ENCODE measurements around the gene FAM161B. TPM values are rescaled to one million over a fixed set of nuclear protein-coding genes. Genes with fewer than 3 reads are reported as not detected.
"Not testable (repeated sequence)": the region's sequence is repeated elsewhere in the genome, so short reads cannot be mapped to it uniquely, and the experiment has no call there.

The FAM161B gene
- total RNA-seq, 4 donors from 2014 or later = 1.7 to 3.8 (median 3.2) TPM

DNA sequence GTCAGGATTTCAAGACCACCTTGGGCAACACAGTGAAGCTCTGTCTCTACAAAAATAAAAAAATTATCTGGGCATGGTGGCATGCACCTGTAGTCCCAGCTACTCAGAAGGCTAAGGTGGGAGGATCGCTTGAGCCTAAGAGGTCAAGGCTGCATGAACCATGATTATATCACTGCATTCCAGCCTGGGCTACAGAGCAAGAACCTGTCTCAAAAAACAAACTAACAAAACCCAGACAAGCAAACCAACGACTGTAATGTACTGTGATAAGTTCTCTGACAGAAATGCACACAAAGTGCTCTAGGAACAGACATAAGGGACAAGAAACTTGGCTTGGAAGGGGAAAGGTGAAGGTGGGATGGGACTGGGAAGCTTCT is 46.8 kb upstream of the FAM161B start:
- DNase-seq (ENCODE audit: low spot score in 2 of 2) = no peak
- TF ChIP-seq, protein P1, sequence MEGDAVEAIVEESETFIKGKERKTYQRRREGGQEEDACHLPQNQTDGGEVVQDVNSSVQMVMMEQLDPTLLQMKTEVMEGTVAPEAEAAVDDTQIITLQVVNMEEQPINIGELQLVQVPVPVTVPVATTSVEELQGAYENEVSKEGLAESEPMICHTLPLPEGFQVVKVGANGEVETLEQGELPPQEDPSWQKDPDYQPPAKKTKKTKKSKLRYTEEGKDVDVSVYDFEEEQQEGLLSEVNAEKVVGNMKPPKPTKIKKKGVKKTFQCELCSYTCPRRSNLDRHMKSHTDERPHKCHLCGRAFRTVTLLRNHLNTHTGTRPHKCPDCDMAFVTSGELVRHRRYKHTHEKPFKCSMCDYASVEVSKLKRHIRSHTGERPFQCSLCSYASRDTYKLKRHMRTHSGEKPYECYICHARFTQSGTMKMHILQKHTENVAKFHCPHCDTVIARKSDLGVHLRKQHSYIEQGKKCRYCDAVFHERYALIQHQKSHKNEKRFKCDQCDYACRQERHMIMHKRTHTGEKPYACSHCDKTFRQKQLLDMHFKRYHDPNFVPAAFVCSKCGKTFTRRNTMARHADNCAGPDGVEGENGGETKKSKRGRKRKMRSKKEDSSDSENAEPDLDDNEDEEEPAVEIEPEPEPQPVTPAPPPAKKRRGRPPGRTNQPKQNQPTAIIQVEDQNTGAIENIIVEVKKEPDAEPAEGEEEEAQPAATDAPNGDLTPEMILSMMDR (IDR thresholded peaks at IDR 0.05) = no peak
- no peak for TF ChIP-seq POLR2A (IDR thresholded peaks at IDR 0.05)
- H3K4me3 ChIP-seq (ENCODE audit: low read depth, poor library complexity, severe bottlenecking) = no peak overlapping the region
- WGBS, 2 donors = 74 to 88% methylated on average over 2 of the region's 2 CpGs
- intact Hi-C loops (cut with DNase I; ENCODE audit: low total_unique reads) = no loop called here

DNA sequence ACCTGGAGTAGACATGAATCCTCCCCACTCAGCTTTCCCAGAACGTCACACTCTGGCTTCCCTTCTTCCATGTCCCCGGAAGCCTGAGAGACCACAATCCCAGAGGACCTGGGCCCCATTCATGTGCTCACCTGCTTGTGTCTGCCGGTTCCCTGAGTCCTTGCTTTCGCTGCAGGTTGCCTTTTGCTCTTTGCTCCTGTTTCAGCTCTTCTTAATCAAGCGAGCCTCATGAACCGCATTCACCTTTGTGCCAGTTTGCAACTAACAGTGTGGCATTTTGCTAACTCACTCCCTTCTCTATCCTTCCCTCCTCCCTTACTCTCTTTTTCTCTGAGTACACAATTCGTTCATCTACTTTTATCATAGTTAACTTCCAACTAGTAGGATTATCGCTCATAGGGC is 46.1 kb upstream of the FAM161B start:
- DNase-seq (ENCODE audit: low spot score in 2 of 2) = no peak
- H3K4me3 ChIP-seq (ENCODE audit: low read depth, poor library complexity, severe bottlenecking) = no peak overlapping the region
- WGBS, 2 donors = 94 to 95% methylated on average over 8 of the region's 8 CpGs

DNA sequence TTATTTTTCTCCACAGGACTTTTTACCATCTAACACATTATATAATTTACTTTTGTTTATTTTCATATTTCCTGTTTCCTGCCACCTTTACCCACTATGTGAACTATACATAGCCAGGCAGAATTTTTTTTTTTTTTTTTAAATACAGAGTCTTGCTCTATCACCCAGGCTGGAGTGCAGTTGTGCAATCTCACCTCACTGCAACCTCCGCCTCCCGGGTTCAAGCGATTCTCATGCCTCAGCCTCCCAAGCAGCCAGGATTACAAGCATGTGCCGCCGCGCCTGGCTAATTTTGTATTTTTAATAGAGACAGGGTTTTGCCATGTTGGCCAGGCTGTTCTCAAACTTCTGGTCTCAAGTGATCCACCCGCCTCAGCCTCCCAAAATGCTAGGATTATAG is 45.0 kb upstream of the FAM161B start:
- intact Hi-C loops (cut with DNase I; ENCODE audit: low total_unique reads); DNase-seq (ENCODE audit: low spot score in 2 of 2); H3K4me3 ChIP-seq (ENCODE audit: low read depth, poor library complexity, severe bottlenecking): not testable (repeated sequence)
- 96 to 97% methylated on average over 7 of the region's 7 CpGs for WGBS, 2 donors

More for the DNA sequence above, 46.1 kb upstream of the FAM161B start:
- intact Hi-C loops (cut with DNase I; ENCODE audit: low total_unique reads) = no loop called here
- TF ChIP-seq, protein P1 (IDR thresholded peaks at IDR 0.05) = no peak
- no peak for TF ChIP-seq POLR2A (IDR thresholded peaks at IDR 0.05)

DNA sequence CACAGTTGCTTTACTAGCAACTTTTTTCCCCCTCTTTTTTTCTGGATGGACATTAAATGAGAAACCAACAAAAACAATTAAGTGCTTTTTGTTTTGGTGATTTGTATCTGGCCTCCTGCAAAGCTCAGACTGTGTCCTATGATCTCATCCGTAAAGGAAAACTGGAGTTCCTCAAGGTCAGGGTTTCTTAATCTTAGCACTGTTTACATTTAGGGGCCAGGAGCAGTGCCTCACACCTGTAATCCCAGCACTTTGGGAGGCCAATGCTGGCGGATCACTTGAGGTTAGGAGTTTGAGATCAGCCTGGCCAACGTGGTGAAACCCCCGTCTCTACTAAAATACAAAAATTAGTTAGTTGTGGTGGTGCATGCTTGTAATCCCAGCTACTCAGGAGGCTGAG is 41.2 kb upstream of the FAM161B start:
- H3K4me3 ChIP-seq (ENCODE audit: low read depth, poor library complexity, severe bottlenecking) = no peak overlapping the region
- TF ChIP-seq, protein P1 (IDR thresholded peaks at IDR 0.05) = no peak
- TF ChIP-seq POLR2A (IDR thresholded peaks at IDR 0.05) = no peak
- intact Hi-C loops (cut with DNase I; ENCODE audit: low total_unique reads) = no loop called here
- DNase-seq (ENCODE audit: low spot score in 2 of 2) = no peak
- 85 to 92% methylated on average over 4 of the region's 4 CpGs for WGBS, 2 donors

DNA sequence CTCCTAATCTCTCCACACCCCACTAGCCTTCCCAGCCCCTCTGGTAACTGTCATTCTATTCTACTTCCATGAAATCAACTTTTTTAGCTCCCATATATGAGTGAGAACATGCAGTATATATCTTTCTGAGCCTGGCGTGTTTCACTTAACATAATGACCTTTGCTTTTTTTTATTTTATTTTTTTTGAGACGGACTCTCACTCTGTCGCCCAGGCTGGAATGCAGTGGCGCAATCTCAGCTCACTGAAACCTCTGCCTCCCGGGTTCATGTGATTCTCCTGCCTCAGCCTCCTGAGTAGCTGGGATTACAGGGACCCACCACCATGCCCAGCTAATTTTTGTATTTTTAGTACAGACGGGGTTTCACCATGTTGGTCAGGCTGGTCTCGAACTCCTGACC is 38.8 kb upstream of the FAM161B start:
- intact Hi-C loops (cut with DNase I; ENCODE audit: low total_unique reads) = not testable (repeated sequence)

DNA sequence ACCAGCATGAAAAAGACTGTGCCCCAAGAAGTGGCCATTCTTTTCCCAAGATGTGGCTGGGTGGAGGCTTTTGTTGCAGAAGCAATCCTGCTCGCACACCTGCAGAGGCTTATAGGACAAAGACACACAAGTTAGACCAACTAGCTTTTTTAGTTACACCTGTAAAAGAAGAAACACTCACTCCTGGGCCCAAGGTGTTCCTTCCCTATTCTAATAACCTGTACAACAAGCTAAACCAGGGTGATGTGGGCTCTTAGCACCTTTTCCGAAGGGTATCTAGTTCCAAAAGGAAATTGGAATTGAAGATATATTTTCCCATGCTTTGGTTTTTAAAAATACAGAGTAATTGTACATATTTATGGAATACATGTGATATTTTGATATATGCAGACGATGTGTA is 38.2 kb upstream of the FAM161B start:
- no peak overlapping the region for H3K4me3 ChIP-seq (ENCODE audit: low read depth, poor library complexity, severe bottlenecking)
- no peak for TF ChIP-seq POLR2A (IDR thresholded peaks at IDR 0.05)
- WGBS, 2 donors = 84 to 89% methylated on average over 3 of the region's 3 CpGs
- DNase-seq (ENCODE audit: low spot score in 2 of 2) = no peak
- intact Hi-C loops (cut with DNase I; ENCODE audit: low total_unique reads) = no loop called here

More for the DNA sequence above, 38.8 kb upstream of the FAM161B start:
- not testable (repeated sequence) for H3K4me3 ChIP-seq (ENCODE audit: low read depth, poor library complexity, severe bottlenecking); DNase-seq (ENCODE audit: low spot score in 2 of 2)
- WGBS, 2 donors = 92 to 93% methylated on average over 7 of the region's 7 CpGs

DNA sequence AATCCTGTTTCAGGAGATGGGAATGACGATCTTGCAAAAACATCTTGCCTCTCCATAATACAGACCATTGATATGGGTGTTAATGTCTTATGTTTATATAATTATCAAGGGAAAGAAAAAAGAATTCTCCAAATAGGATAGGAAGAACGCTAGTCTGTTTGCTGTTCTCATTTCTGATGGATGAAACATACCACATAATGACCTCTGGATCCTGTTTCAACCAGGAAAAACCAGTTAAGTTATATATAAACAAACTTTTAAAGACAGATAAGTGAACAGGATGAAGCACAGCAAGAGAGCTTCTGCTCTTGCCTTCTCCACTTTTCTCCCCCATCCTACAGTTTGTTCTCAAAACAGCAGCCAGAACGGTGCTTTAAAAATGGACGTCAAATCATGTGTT is 28.0 kb upstream of the FAM161B start:
- no peak overlapping the region for H3K4me3 ChIP-seq (ENCODE audit: low read depth, poor library complexity, severe bottlenecking)
- no peak for DNase-seq (ENCODE audit: low spot score in 2 of 2)
- TF ChIP-seq, protein P1 (IDR thresholded peaks at IDR 0.05) = no peak
- TF ChIP-seq POLR2A (IDR thresholded peaks at IDR 0.05) = no peak
- intact Hi-C loops (cut with DNase I; ENCODE audit: low total_unique reads) = no loop called here
- WGBS, 2 donors = 66 to 91% methylated on average over 4 of the region's 4 CpGs
